ENCODE measurements around the gene PGAP3.

PGAP3 gene

DNA sequence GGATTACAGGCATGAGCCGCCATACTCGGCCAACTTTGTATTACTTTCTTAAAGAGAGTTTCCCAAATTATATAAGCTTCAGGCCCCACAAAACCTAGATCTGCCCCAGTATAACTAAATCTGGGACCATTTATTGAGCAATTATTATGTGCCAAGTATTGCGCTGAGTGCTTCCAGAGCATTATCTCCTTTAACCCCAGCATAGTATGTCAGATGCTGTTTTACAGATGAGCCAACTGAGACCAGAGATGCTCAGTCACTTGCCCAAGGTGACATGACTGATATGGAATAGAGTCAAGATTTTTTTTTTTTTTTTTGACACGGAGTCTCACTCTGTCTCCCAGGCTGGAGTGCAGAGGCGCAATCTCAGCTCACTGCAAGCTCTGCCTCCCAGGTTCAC lies 10.1 kb upstream of the PGAP3 start:
- H3K4me1 ChIP-seq (ENCODE audit: control insufficient read depth in 5 of 5, insufficient read depth in 5 of 5, low read length in 5 of 5), result peaks cover 0 to 15% (median 13%) of the 10 kb centered on the region in 5 donors
- H3K27me3 ChIP-seq (ENCODE audit: control insufficient read depth in 5 of 5, insufficient read depth in 4 of 5, low read length in 5 of 5), result peaks cover 0 to 16% (median 8%) of the 10 kb centered on the region in 5 donors
- no peaks in the 10 kb centered on the region for H3K9me3 ChIP-seq (ENCODE audit: control insufficient read depth in 5 of 5, low read length in 5 of 5)
- no peak overlapping the region for H3K4me3 ChIP-seq (ENCODE audit: low read depth in 1 of 5, low read length in 5 of 5)
- H3K36me3 ChIP-seq (ENCODE audit: control insufficient read depth in 5 of 5, insufficient read depth in 5 of 5, low read length in 5 of 5), result peaks cover 0 to 5% (median 3%) of the 10 kb centered on the region in 5 donors
- no peak overlapping the region for H3K9ac ChIP-seq (ENCODE audit: low read length in 5 of 5)
- H3K27ac ChIP-seq (ENCODE audit: low read depth, low read length), result no peak overlapping the region

DNA sequence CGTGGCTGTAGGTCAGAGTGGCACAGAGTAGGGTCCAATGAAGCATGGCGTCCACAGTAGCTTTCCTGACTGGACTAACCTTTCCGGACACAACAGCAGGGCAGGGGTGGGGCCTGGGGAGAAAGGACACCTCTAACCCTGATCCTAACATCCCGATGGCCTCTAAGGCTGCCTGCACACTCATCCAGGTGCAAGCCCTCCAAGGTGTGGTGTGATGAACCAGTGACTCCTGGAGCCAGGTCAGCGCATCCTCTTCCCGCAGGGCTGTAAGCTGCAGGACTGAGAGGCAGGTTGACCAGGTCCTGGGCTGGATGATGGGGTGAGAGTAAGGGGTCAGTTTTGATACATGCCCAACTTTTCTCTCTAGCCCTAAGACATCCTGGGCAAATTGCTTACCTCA lies 8.9 kb upstream of the PGAP3 start:
- Histone ChIP-seq H3K27ac (ENCODE audit: low read depth, low read length) (no peak overlapping the region), H3K9ac (ENCODE audit: low read length in 5 of 5) (no peak overlapping the region), H3K9me3 (ENCODE audit: control insufficient read depth in 5 of 5, low read length in 5 of 5) (no peaks in the 10 kb centered on the region), H3K4me1 (ENCODE audit: control insufficient read depth in 5 of 5, insufficient read depth in 5 of 5, low read length in 5 of 5) (peaks cover 0 to 15% (median 13%) of the 10 kb centered on the region in 5 donors), H3K27me3 (ENCODE audit: control insufficient read depth in 5 of 5, insufficient read depth in 4 of 5, low read length in 5 of 5) (peaks cover 0 to 16% (median 7%) of the 10 kb centered on the region in 5 donors), H3K36me3 (ENCODE audit: control insufficient read depth in 5 of 5, insufficient read depth in 5 of 5, low read length in 5 of 5) (peaks cover 0 to 5% (median 3%) of the 10 kb centered on the region in 5 donors), H3K4me3 (ENCODE audit: low read depth in 1 of 5, low read length in 5 of 5) (no peak overlapping the region)

DNA sequence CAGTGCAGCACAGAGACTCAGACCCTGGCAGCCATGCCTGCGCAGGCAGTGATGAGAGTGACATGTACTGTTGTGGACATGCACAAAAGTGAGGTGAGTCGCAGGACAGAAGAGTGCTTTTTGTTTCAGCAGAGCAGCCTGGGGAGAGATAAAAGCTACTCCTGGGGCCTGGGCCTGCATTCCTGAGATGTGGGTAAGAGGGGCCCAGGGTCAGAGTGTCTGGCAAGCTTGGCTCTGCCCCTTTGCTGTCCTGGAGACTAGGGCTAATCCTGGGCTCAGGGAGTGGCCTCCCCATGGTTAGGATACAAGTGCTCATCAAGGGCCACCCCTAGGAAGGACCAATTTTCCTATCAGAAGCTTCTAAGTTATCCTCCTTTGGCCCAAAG lies 7.2 kb upstream of the PGAP3 start:
- H3K4me1 ChIP-seq (ENCODE audit: control insufficient read depth in 5 of 5, insufficient read depth in 5 of 5, low read length in 5 of 5), result peaks cover 0 to 6% (median 5%) of the 10 kb centered on the region in 5 donors
- H3K36me3 ChIP-seq (ENCODE audit: control insufficient read depth in 5 of 5, insufficient read depth in 5 of 5, low read length in 5 of 5), result peaks cover 0 to 5% (median 3%) of the 10 kb centered on the region in 5 donors
- no peak overlapping the region for H3K4me3 ChIP-seq (ENCODE audit: low read depth in 1 of 5, low read length in 5 of 5)
- no peaks in the 10 kb centered on the region for H3K9me3 ChIP-seq (ENCODE audit: control insufficient read depth in 5 of 5, low read length in 5 of 5)
- H3K27me3 ChIP-seq (ENCODE audit: control insufficient read depth in 5 of 5, insufficient read depth in 4 of 5, low read length in 5 of 5), result peaks cover 0 to 10% (median 2%) of the 10 kb centered on the region in 5 donors
- no peak overlapping the region for H3K27ac ChIP-seq (ENCODE audit: low read depth, low read length)
- no peak overlapping the region for H3K9ac ChIP-seq (ENCODE audit: low read length in 5 of 5)

DNA sequence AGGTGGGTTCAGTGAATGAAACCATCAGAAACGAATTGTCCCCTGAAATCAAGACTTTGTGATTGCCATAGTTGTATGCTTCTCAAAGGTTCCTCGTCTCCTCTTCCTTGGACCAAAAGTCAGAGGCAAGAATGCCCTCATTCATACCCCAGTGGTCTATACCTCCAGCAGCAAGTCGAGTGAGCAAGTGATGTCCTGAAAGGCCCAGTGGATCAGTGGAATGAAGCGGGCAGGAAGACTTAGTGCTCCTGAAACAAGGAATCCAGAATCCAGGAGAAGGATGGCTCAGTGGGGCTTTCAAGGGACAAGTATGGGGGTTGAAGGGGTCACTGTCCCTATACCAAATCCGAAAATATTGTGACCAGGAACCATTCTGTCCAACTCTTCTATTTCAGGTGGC lies 6.7 kb upstream of the PGAP3 start:
- peaks cover 0 to 5% (median 3%) of the 10 kb centered on the region in 5 donors for H3K36me3 ChIP-seq (ENCODE audit: control insufficient read depth in 5 of 5, insufficient read depth in 5 of 5, low read length in 5 of 5)
- no peak overlapping the region for H3K27ac ChIP-seq (ENCODE audit: low read depth, low read length)
- H3K9ac ChIP-seq (ENCODE audit: low read length in 5 of 5), result no peak overlapping the region

DNA sequence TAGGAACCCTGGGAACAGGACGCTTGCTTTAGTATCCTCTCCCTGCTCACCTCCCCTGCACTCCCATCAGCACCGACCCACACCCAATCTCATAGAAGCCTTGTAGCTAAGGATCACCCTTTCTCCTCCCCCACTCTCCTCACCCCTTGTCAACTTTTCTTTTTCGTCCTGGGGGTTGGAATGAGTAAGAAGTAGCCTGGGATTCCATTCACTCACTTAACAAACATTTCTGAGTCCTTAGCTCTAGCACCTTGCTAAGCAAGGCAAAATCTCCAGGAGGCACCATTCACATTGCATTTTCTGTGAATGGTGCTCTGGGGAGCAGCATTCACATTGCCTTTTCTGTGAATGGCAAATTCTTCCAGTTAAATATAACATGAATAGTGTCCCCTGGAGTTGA lies 1.1 kb upstream of the PGAP3 start:
- Histone ChIP-seq H3K4me1 (ENCODE audit: control insufficient read depth in 5 of 5, insufficient read depth in 5 of 5, low read length in 5 of 5) (peaks cover 2 to 18% (median 14%) of the 10 kb centered on the region in 5 donors), H3K27ac (ENCODE audit: low read depth, low read length) (no peak overlapping the region), H3K4me3 (ENCODE audit: low read depth in 1 of 5, low read length in 5 of 5) (peak overlapping the region; percentile 71 to 99 (median 95)), H3K9me3 (ENCODE audit: control insufficient read depth in 5 of 5, low read length in 5 of 5) (no peaks in the 10 kb centered on the region), H3K9ac (ENCODE audit: low read length in 5 of 5) (no peak overlapping the region), H3K27me3 (ENCODE audit: control insufficient read depth in 5 of 5, insufficient read depth in 4 of 5, low read length in 5 of 5) (no peaks in the 10 kb centered on the region), H3K36me3 (ENCODE audit: control insufficient read depth in 5 of 5, insufficient read depth in 5 of 5, low read length in 5 of 5) (peaks cover 0 to 16% (median 12%) of the 10 kb centered on the region in 5 donors)

More for the DNA sequence above, 6.7 kb upstream of the PGAP3 start:
- H3K4me1 ChIP-seq (ENCODE audit: control insufficient read depth in 5 of 5, insufficient read depth in 5 of 5, low read length in 5 of 5), result peaks cover 0 to 4% (median 3%) of the 10 kb centered on the region in 5 donors
- peaks cover 0 to 10% (median under 1%) of the 10 kb centered on the region in 5 donors for H3K27me3 ChIP-seq (ENCODE audit: control insufficient read depth in 5 of 5, insufficient read depth in 4 of 5, low read length in 5 of 5)
- no peak overlapping the region for H3K4me3 ChIP-seq (ENCODE audit: low read depth in 1 of 5, low read length in 5 of 5)
- no peaks in the 10 kb centered on the region for H3K9me3 ChIP-seq (ENCODE audit: control insufficient read depth in 5 of 5, low read length in 5 of 5)

DNA sequence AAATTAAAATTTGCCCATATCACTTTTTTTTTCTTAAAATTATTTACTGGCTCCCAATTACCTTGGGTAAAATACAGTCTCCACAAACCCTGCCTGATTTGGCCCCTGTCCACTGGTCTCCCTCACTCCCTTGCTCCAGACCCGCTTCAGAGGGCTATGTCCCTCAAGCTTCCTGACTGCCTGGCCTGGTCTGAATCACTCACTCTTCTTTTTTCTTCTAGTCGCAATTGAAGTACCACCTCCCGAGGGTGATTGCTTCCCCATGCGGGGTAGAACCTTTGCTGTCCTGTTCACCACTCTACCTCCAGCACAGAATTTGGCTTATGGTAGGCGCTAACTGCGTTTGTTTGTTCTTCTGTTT lies 598 bp upstream of the PGAP3 start:
- Histone ChIP-seq H3K9ac (ENCODE audit: low read length in 5 of 5) (peak overlapping the region; percentile 50 to 82 (median 71)), H3K27me3 (ENCODE audit: control insufficient read depth in 5 of 5, insufficient read depth in 4 of 5, low read length in 5 of 5) (no peaks in the 10 kb centered on the region), H3K36me3 (ENCODE audit: control insufficient read depth in 5 of 5, insufficient read depth in 5 of 5, low read length in 5 of 5) (peaks cover 0 to 19% (median 14%) of the 10 kb centered on the region in 5 donors), H3K9me3 (ENCODE audit: control insufficient read depth in 5 of 5, low read length in 5 of 5) (no peaks in the 10 kb centered on the region), H3K4me3 (ENCODE audit: low read depth in 1 of 5, low read length in 5 of 5) (peak overlapping the region; percentile 71 to 99 (median 95)), H3K4me1 (ENCODE audit: control insufficient read depth in 5 of 5, insufficient read depth in 5 of 5, low read length in 5 of 5) (peaks cover 2 to 18% (median 14%) of the 10 kb centered on the region in 5 donors), H3K27ac (ENCODE audit: low read depth, low read length) (no peak overlapping the region)

DNA sequence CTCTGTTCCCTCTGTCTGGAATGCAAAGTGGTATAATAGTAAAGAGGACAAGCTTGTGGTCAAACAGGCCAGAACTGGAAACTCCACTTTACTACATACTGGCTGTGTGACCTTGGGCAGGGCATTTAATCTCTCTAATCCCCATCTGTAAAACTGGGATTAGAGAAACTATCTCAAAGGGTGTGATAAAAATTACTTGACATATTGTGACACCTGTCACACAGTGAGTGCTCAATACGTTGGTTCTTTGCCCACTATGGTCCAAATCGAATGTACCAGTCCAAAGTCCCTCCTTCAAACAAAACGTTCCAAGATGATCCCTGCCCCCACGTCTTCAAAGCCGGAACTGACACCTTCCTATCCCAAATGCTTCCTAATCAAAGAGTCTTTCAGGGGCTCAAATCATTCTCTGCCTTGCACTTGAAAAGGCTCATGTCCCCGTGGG lies 734 bp downstream of the PGAP3 start:
- H3K4me1 ChIP-seq (ENCODE audit: control insufficient read depth in 5 of 5, insufficient read depth in 5 of 5, low read length in 5 of 5), result peaks cover 2 to 18% (median 14%) of the 10 kb centered on the region in 5 donors
- no peak overlapping the region for H3K9ac ChIP-seq (ENCODE audit: low read length in 5 of 5)
- peaks cover 0 to 24% (median 18%) of the 10 kb centered on the region in 5 donors for H3K36me3 ChIP-seq (ENCODE audit: control insufficient read depth in 5 of 5, insufficient read depth in 5 of 5, low read length in 5 of 5)
- peak overlapping the region; percentile 71 to 99 (median 95) for H3K4me3 ChIP-seq (ENCODE audit: low read depth in 1 of 5, low read length in 5 of 5)
- H3K27ac ChIP-seq (ENCODE audit: low read depth, low read length), result no peak overlapping the region
- no peaks in the 10 kb centered on the region for H3K9me3 ChIP-seq (ENCODE audit: control insufficient read depth in 5 of 5, low read length in 5 of 5)
- H3K27me3 ChIP-seq (ENCODE audit: control insufficient read depth in 5 of 5, insufficient read depth in 4 of 5, low read length in 5 of 5), result no peaks in the 10 kb centered on the region

DNA sequence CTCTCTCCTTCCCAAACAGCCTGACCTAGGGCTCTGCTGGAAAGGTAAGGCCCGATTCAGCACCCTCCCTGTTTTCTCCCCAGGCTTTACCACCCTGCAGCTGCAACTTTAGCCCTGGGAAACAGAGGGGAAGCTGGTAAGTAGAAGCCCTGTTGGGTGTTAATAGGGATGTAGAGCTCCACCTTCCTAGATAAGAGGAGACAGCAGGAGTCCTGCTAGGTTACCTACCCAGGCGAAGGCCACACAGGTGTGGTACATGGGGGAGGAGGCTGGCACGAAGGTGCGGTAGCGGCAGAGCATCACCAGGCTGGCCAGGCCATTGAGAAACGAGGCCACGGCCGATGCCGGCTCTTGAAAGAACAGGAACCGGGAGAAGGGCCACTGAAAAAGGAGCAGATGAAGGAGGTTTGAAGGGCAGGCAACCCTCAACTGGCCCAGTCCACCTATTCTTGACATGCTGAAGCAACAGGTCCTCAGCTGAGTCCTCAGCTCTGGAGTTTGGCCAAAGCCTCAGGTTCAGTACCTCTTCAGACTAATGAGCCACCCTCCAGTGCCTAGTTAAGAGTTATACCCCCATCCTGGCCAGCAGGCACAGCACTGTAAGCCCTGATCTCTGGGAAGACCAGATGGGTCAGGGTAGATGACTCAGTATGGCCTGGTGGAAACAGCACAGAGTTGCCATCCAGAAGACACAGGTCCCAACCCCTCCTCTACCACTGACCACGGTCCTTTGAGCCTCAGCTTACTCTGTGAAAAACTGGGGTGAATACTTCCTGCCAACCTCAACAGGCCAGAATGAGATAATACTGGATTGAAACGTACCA lies 3.3 kb downstream of the PGAP3 start:
- Histone ChIP-seq H3K36me3 (ENCODE audit: control insufficient read depth in 5 of 5, insufficient read depth in 5 of 5, low read length in 5 of 5) (peaks cover 0 to 39% (median 25%) of the 10 kb centered on the region in 5 donors), H3K4me1 (ENCODE audit: control insufficient read depth in 5 of 5, insufficient read depth in 5 of 5, low read length in 5 of 5) (peaks cover 2 to 28% (median 18%) of the 10 kb centered on the region in 5 donors), H3K4me3 (ENCODE audit: low read depth in 1 of 5, low read length in 5 of 5) (no peak overlapping the region), H3K27ac (ENCODE audit: low read depth, low read length) (no peak overlapping the region), H3K9ac (ENCODE audit: low read length in 5 of 5) (no peak overlapping the region), H3K9me3 (ENCODE audit: control insufficient read depth in 5 of 5, low read length in 5 of 5) (no peaks in the 10 kb centered on the region), H3K27me3 (ENCODE audit: control insufficient read depth in 5 of 5, insufficient read depth in 4 of 5, low read length in 5 of 5) (no peaks in the 10 kb centered on the region)

DNA sequence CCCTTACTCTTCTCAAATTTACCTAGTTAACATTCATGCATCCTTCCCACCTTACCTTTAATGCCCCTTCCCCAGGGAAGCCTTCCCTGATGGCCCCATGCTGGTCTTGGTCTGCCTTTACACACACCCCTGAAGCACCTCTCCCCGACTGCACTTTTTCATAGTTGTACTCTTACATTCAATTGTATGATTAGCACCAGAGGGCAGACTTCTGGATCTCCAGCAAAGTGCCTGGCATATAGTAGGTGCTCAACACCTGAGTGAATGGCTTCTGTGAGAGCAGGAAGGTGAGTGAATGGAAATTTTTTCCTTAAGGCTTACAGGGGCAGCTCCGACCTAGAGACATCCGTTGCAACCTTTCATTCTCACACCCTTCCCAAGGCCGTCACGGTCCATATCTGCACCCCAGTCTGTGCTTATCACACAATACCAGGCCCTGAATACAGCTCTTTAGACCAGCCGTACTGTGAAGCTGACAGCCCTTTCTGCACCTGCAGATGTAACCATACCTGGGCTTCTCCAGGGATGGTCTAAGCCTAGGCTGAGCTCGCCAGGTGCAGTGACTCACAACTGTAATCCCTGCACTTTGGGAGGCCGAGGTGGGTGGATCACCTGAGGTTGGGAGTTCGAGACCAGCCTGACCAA lies 4.4 kb downstream of the PGAP3 start:
- no peak overlapping the region for H3K4me3 ChIP-seq (ENCODE audit: low read depth in 1 of 5, low read length in 5 of 5)
- H3K9ac ChIP-seq (ENCODE audit: low read length in 5 of 5), result no peak overlapping the region
- H3K4me1 ChIP-seq (ENCODE audit: control insufficient read depth in 5 of 5, insufficient read depth in 5 of 5, low read length in 5 of 5), result peaks cover 0 to 27% (median 11%) of the 10 kb centered on the region in 5 donors
- H3K27me3 ChIP-seq (ENCODE audit: control insufficient read depth in 5 of 5, insufficient read depth in 4 of 5, low read length in 5 of 5), result no peaks in the 10 kb centered on the region
- no peaks in the 10 kb centered on the region for H3K9me3 ChIP-seq (ENCODE audit: control insufficient read depth in 5 of 5, low read length in 5 of 5)
- H3K36me3 ChIP-seq (ENCODE audit: control insufficient read depth in 5 of 5, insufficient read depth in 5 of 5, low read length in 5 of 5), result peaks cover 0 to 44% (median 29%) of the 10 kb centered on the region in 5 donors
- no peak overlapping the region for H3K27ac ChIP-seq (ENCODE audit: low read depth, low read length)
